Subcutaneous abdominal adipose tissue (tissue), 5 donors: ENCODE results near the gene CFH.
"Not testable (repeated sequence)": the region's sequence is repeated elsewhere in the genome, so short reads cannot be mapped to it uniquely, and the experiment has no call there.

Experiments
- H3K27ac ChIP-seq: one replicate; pipeline ENCODE4 v1.7.0; 2013; ENCODE audit warnings: low read depth, mild to moderate bottlenecking, inconsistent platforms, low read length, moderate library complexity
- H3K27me3 ChIP-seq, 5 donors: one replicate each; pipeline ENCODE4 v1.7.0; 2013; ENCODE audit warnings: low read length in 5 of 5, inconsistent platforms in 1 of 5; ENCODE audit not compliant: control insufficient read depth in 5 of 5, insufficient read depth in 4 of 5
- H3K36me3 ChIP-seq, 5 donors: one replicate each; pipeline ENCODE4 v1.7.0; 2013; ENCODE audit warnings: low read length in 5 of 5; ENCODE audit not compliant: control insufficient read depth in 5 of 5, insufficient read depth in 5 of 5
- H3K4me1 ChIP-seq, 5 donors: one replicate each; pipeline ENCODE4 v1.7.0; 2013; ENCODE audit warnings: low read length in 5 of 5, mild to moderate bottlenecking in 3 of 5, moderate library complexity in 1 of 5; ENCODE audit not compliant: control insufficient read depth in 5 of 5, insufficient read depth in 5 of 5
- H3K4me3 ChIP-seq, 5 donors: one replicate each; pipeline ENCODE4 v1.7.0; 2013; ENCODE audit warnings: low read length in 5 of 5, low read depth in 1 of 5
- H3K9ac ChIP-seq, 5 donors: one replicate each; pipeline ENCODE4 v1.7.0; 2013; ENCODE audit warnings: low read length in 5 of 5, mild to moderate bottlenecking in 4 of 5, moderate library complexity in 3 of 5
- H3K9me3 ChIP-seq, 5 donors: one replicate each; pipeline ENCODE4 v1.7.0; 2013; ENCODE audit warnings: low read length in 5 of 5; ENCODE audit not compliant: control insufficient read depth in 5 of 5
- donor health status: healthy.
- donor health status: healthy.
- donor health status: healthy.
- donor health status: healthy.
- donor health status: healthy.

The CFH gene

GRCh38 chr1:196684476-196684875, 32.6 kb downstream of the CFH start:
- Histone ChIP-seq H3K9me3 (no peaks in the 10 kb centered on the region), H3K4me3 (no peak overlapping the region), H3K27me3 (no peaks in the 10 kb centered on the region), H3K9ac (no peak overlapping the region), H3K36me3 (peaks cover 0 to 3% (median 0%) of the 10 kb centered on the region in 5 donors), H3K27ac (no peak overlapping the region), H3K4me1 (no peaks in the 10 kb centered on the region)

- Histone ChIP-seq H3K27me3 (no peaks in the 10 kb centered on the region), H3K9ac (no peak overlapping the region), H3K9me3 (no peaks in the 10 kb centered on the region), H3K4me3 (no peak overlapping the region), H3K4me1 (no peaks in the 10 kb centered on the region), H3K36me3 (peaks cover 0 to 4% (median 0%) of the 10 kb centered on the region in 5 donors), H3K27ac (no peak overlapping the region)
Observed at GRCh38 chr1:196685506-196685905, 33.7 kb downstream of the CFH start.

GRCh38 chr1:196689001-196689400, 37.2 kb downstream of the CFH start:
- H3K27ac ChIP-seq, result no peak overlapping the region
- H3K4me3 ChIP-seq, result no peak overlapping the region
- H3K36me3 ChIP-seq, result peaks cover 0 to 6% (median 0%) of the 10 kb centered on the region in 5 donors
- no peak overlapping the region for H3K9ac ChIP-seq
- H3K4me1 ChIP-seq, result no peaks in the 10 kb centered on the region
- H3K27me3 ChIP-seq, result no peaks in the 10 kb centered on the region
- no peaks in the 10 kb centered on the region for H3K9me3 ChIP-seq

GRCh38 chr1:196690582-196690981, 38.7 kb downstream of the CFH start:
- Histone ChIP-seq H3K27ac (no peak overlapping the region), H3K36me3 (peaks cover 0 to 6% (median 0%) of the 10 kb centered on the region in 5 donors), H3K9ac (no peak overlapping the region), H3K4me3 (no peak overlapping the region), H3K27me3 (no peaks in the 10 kb centered on the region), H3K9me3 (no peaks in the 10 kb centered on the region), H3K4me1 (no peaks in the 10 kb centered on the region)

GRCh38 chr1:196698993-196699392, 47.1 kb downstream of the CFH start:
- Histone ChIP-seq H3K9me3 (peaks cover 0 to 3% (median 0%) of the 10 kb centered on the region in 5 donors), H3K36me3 (peaks cover 0 to 10% (median 0%) of the 10 kb centered on the region in 5 donors), H3K4me3 (no peak overlapping the region)

GRCh38 chr1:196701144-196701543, 49.3 kb downstream of the CFH start:
- H3K9ac ChIP-seq, result no peak overlapping the region
- no peaks in the 10 kb centered on the region for H3K4me1 ChIP-seq
- no peak overlapping the region for H3K27ac ChIP-seq
- H3K4me3 ChIP-seq, result no peak overlapping the region
- H3K9me3 ChIP-seq, result peaks cover 0 to 3% (median 0%) of the 10 kb centered on the region in 5 donors
- peaks cover 0 to 10% (median 0%) of the 10 kb centered on the region in 5 donors for H3K36me3 ChIP-seq
- H3K27me3 ChIP-seq, result no peaks in the 10 kb centered on the region

More at GRCh38 chr1:196698993-196699392, 47.1 kb downstream of the CFH start:
- Histone ChIP-seq H3K4me1 (no peaks in the 10 kb centered on the region), H3K27ac (no peak overlapping the region), H3K9ac (no peak overlapping the region), H3K27me3 (no peaks in the 10 kb centered on the region)

- not testable (repeated sequence) for H3K36me3 ChIP-seq, H3K4me3 ChIP-seq, H3K9ac ChIP-seq, H3K27ac ChIP-seq, H3K27me3 ChIP-seq, H3K9me3 ChIP-seq, H3K4me1 ChIP-seq
Observed at GRCh38 chr1:196709892-196710291, 58.0 kb downstream of the CFH start.

- H3K4me3 ChIP-seq, result no peak overlapping the region
- no peaks in the 10 kb centered on the region for H3K9me3 ChIP-seq
- H3K27ac ChIP-seq, result no peak overlapping the region
- no peak overlapping the region for H3K9ac ChIP-seq
- no peaks in the 10 kb centered on the region for H3K27me3 ChIP-seq
- no peaks in the 10 kb centered on the region for H3K4me1 ChIP-seq
- peaks cover 0 to 2% (median 0%) of the 10 kb centered on the region in 5 donors for H3K36me3 ChIP-seq
Observed at GRCh38 chr1:196717868-196718267, 66.0 kb downstream of the CFH start.

GRCh38 chr1:196723325-196724185, 71.7 kb downstream of the CFH start:
- H3K27me3 ChIP-seq, result no peaks in the 10 kb centered on the region

GRCh38 chr1:196732526-196732925, 80.7 kb downstream of the CFH start:
- Histone ChIP-seq H3K9ac (no peak overlapping the region), H3K27me3 (no peaks in the 10 kb centered on the region), H3K4me1 (no peaks in the 10 kb centered on the region), H3K36me3 (peaks cover 0 to 3% (median 0%) of the 10 kb centered on the region in 5 donors), H3K4me3 (no peak overlapping the region), H3K27ac (no peak overlapping the region), H3K9me3 (no peaks in the 10 kb centered on the region)

More at GRCh38 chr1:196723325-196724185, 71.7 kb downstream of the CFH start:
- Histone ChIP-seq H3K36me3 (peaks cover 0 to 3% (median 0%) of the 10 kb centered on the region in 5 donors), H3K4me1 (no peaks in the 10 kb centered on the region), H3K27ac (no peak overlapping the region), H3K9me3 (no peaks in the 10 kb centered on the region), H3K4me3 (no peak overlapping the region), H3K9ac (no peak overlapping the region)
